CD8-positive, alpha-beta memory T cell (primary cell): ENCODE data around the gene RPS6KA3. TPM values are rescaled to one million over a fixed set of nuclear protein-coding genes. Genes with fewer than 3 reads are reported as not detected.

ENCODE experiments used
- CTCF ChIA-PET: fragments of 350-600 bp; sonication (Branson Sonifier 250); formaldehyde crosslinking; loops from one replicate; lab custom pipeline; 2021; ENCODE audit warnings: antibody characterized with exemption; lab: Charles Lee
- POLR2A ChIA-PET: fragments of 350-600 bp; sonication (Branson Sonifier 250); formaldehyde crosslinking; loops from one replicate; lab custom pipeline; 2021; ENCODE audit warnings: antibody characterized with exemption; lab: Charles Lee
- DNase-seq, 5 donors: peaks; one replicate each; pipeline versions ENCODE4 v3.0.0 to v3.0.0-alpha.2; 2020 to 2022; ENCODE audit warnings: mixed read lengths in 1 of 5
- H3K27ac ChIP-seq: one replicate; pipeline ENCODE4 v1.7.0; 2013; ENCODE audit warnings: low read depth, mild to moderate bottlenecking, low read length, moderate library complexity
- H3K27me3 ChIP-seq: 2 replicates; pipeline ENCODE4 v1.7.0; 2013; ENCODE audit warnings: low read length, mild to moderate bottlenecking; ENCODE audit not compliant: insufficient read depth, poor library complexity, severe bottlenecking
- H3K36me3 ChIP-seq: 2 replicates; pipeline ENCODE4 v1.7.0; 2013; ENCODE audit warnings: mild to moderate bottlenecking, low read length, moderate library complexity; ENCODE audit not compliant: insufficient read depth
- H3K4me1 ChIP-seq: 2 replicates; pipeline ENCODE4 v1.7.0; 2013; ENCODE audit warnings: mild to moderate bottlenecking, low read length, moderate library complexity; ENCODE audit not compliant: insufficient read depth
- H3K4me3 ChIP-seq: 2 replicates; pipeline ENCODE4 v1.7.0; 2013; ENCODE audit warnings: mild to moderate bottlenecking, low read length
- H3K9me3 ChIP-seq: 2 replicates; pipeline ENCODE4 v1.7.0; 2013; ENCODE audit warnings: mild to moderate bottlenecking, low read length
- H3K27ac Mint-ChIP-seq, 8 donors: one replicate each; pipeline ENCODE4 v1.8.0; 2020 to 2021; ENCODE audit warnings: mixed read lengths in 8 of 8, mild to moderate bottlenecking in 6 of 8, inconsistent platforms in 3 of 8, moderate library complexity in 3 of 8
- H3K27me3 Mint-ChIP-seq, 2 donors: one replicate each; pipeline ENCODE4 v1.8.0; 2020 to 2021; ENCODE audit warnings: mixed read lengths in 2 of 2, mild to moderate bottlenecking in 1 of 2, moderate library complexity in 1 of 2
- H3K36me3 Mint-ChIP-seq, 3 donors: one replicate each; pipeline ENCODE4 v1.8.0; 2020 to 2021; ENCODE audit warnings: mixed read lengths in 3 of 3, inconsistent platforms in 1 of 3, mild to moderate bottlenecking in 1 of 3
- H3K4me1 Mint-ChIP-seq, 3 donors: one replicate each; pipeline ENCODE4 v1.8.0; 2020 to 2021; ENCODE audit warnings: mixed read lengths in 3 of 3, inconsistent platforms in 1 of 3, mild to moderate bottlenecking in 1 of 3
- H3K4me3 Mint-ChIP-seq, 7 donors: one replicate each; pipeline ENCODE4 v1.8.0; 2020 to 2021; ENCODE audit warnings: mixed read lengths in 7 of 7, mild to moderate bottlenecking in 6 of 7, moderate library complexity in 4 of 7, inconsistent platforms in 2 of 7
- H3K9me3 Mint-ChIP-seq, 5 donors: one replicate each; pipeline ENCODE4 v1.8.0; 2020 to 2022; ENCODE audit warnings: mixed read lengths in 5 of 5, mild to moderate bottlenecking in 3 of 5, moderate library complexity in 2 of 5, inconsistent platforms in 1 of 5
- polyA plus RNA-seq: library from polyadenylated mRNA; unstranded; fragments of 300-500 nt; fragmentation: Illumina TruSeq; gene quantifications from one replicate; pipeline ENCODE4 v1.2.3, GENCODE V29; 2021
- total RNA-seq, 2 experiments: library from RNA; stranded (reverse); gene quantifications; one replicate each; pipeline ENCODE4 v1.2.3, GENCODE V29; 2021

RPS6KA3 gene
- total and polyA plus RNA-seq, 3 experiments from 2014 or later: 59.7 to 72.7 (median 70.1) TPM

GRCh38 chrX:20271186-20271585, 4.5 kb upstream of the RPS6KA3 start:
- Histone ChIP-seq H3K27ac (no peak overlapping the region), H3K36me3 (no peaks in the 10 kb centered on the region), H3K4me1 (no peaks in the 10 kb centered on the region), H3K4me3 (no peak overlapping the region), H3K27me3 (no peaks in the 10 kb centered on the region), H3K9me3 (no peaks in the 10 kb centered on the region)
- Mint-ChIP-seq H3K36me3 (peaks cover 0 to 3% (median 0%) of the 10 kb centered on the region in 3 donors), H3K27me3 (peaks cover 0 to 4% of the 10 kb centered on the region in 2 donors), H3K4me1 (peaks cover 0 to 4% (median 2%) of the 10 kb centered on the region in 3 donors), H3K27ac (no peak overlapping the region), H3K4me3 (peak overlapping the region in 1 of 7 donors; percentile 38), H3K9me3 (no peaks in the 10 kb centered on the region)
- CTCF ChIA-PET: no interaction called here
- POLR2A ChIA-PET: interaction anchor here (0.6 kb wide), 1 partner anchor 168 kb away, joined by 5 read pairs; no protein-coding TSS in a partner anchor
- DNase-seq: no peak

- H3K27me3 ChIP-seq: no peaks in the 10 kb centered on the region
- H3K9me3 ChIP-seq: no peaks in the 10 kb centered on the region
- H3K27ac ChIP-seq: no peak overlapping the region
- H3K27ac Mint-ChIP-seq: no peak overlapping the region
- ChIA-PET POLR2A (interaction anchor here (0.6 kb wide), 1 partner anchor 168 kb away, joined by 5 read pairs; no protein-coding TSS in a partner anchor), CTCF (no interaction called here)
- peaks cover 0 to 4% (median 2%) of the 10 kb centered on the region in 3 donors for H3K4me1 Mint-ChIP-seq
- H3K4me3 Mint-ChIP-seq: no peak overlapping the region
- no peaks in the 10 kb centered on the region for H3K9me3 Mint-ChIP-seq
- H3K36me3 ChIP-seq: no peaks in the 10 kb centered on the region
- H3K36me3 Mint-ChIP-seq: peaks cover 0 to 6% (median 0%) of the 10 kb centered on the region in 3 donors
- H3K27me3 Mint-ChIP-seq: peaks cover 0 to 4% of the 10 kb centered on the region in 2 donors
- no peak overlapping the region for H3K4me3 ChIP-seq
- H3K4me1 ChIP-seq: no peaks in the 10 kb centered on the region
- no peak for DNase-seq
Measured at GRCh38 chrX:20270562-20270890, 3.8 kb upstream of the RPS6KA3 start.

GRCh38 chrX:20269848-20270561, 3.3 kb upstream of the RPS6KA3 start:
- POLR2A ChIA-PET: no interaction called here
- Histone ChIP-seq H3K4me1 (no peaks in the 10 kb centered on the region), H3K4me3 (no peak overlapping the region), H3K36me3 (no peaks in the 10 kb centered on the region), H3K27me3 (no peaks in the 10 kb centered on the region), H3K27ac (no peak overlapping the region), H3K9me3 (no peaks in the 10 kb centered on the region)
- H3K4me3 Mint-ChIP-seq: no peak overlapping the region
- CTCF ChIA-PET: no interaction called here
- peaks cover 0 to 4% of the 10 kb centered on the region in 2 donors for H3K27me3 Mint-ChIP-seq
- H3K4me1 Mint-ChIP-seq: peaks cover 2 to 4% (median 2%) of the 10 kb centered on the region in 3 donors
- H3K27ac Mint-ChIP-seq: no peak overlapping the region
- H3K9me3 Mint-ChIP-seq: no peaks in the 10 kb centered on the region
- H3K36me3 Mint-ChIP-seq: peaks cover 0 to 11% (median under 1%) of the 10 kb centered on the region in 3 donors
- DNase-seq: no peak

GRCh38 chrX:20267931-20268701, 1.4 kb upstream of the RPS6KA3 start:
- ChIA-PET CTCF (no interaction called here), POLR2A (no interaction called here)
- Histone ChIP-seq H3K36me3 (no peaks in the 10 kb centered on the region), H3K9me3 (no peaks in the 10 kb centered on the region), H3K27ac (no peak overlapping the region), H3K4me3 (no peak overlapping the region), H3K4me1 (peaks cover 8% of the 10 kb centered on the region), H3K27me3 (no peaks in the 10 kb centered on the region)
- DNase-seq: peak in 1 of 5 donors; percentile 46
- Mint-ChIP-seq H3K27ac (peak overlapping the region in 5 of 8 donors; percentile 19 to 96 (median 92)), H3K9me3 (no peaks in the 10 kb centered on the region), H3K4me3 (peak overlapping the region; percentile 84 to 98 (median 89)), H3K27me3 (peaks cover 0 to 4% of the 10 kb centered on the region in 2 donors), H3K36me3 (peaks cover 0 to 13% (median 2%) of the 10 kb centered on the region in 3 donors), H3K4me1 (peaks cover 13 to 19% (median 16%) of the 10 kb centered on the region in 3 donors)

- Mint-ChIP-seq H3K4me1 (peaks cover 14 to 24% (median 18%) of the 10 kb centered on the region in 3 donors), H3K36me3 (peaks cover 0 to 13% (median 2%) of the 10 kb centered on the region in 3 donors), H3K9me3 (no peaks in the 10 kb centered on the region), H3K27me3 (peaks cover 0 to 4% of the 10 kb centered on the region in 2 donors), H3K27ac (peak overlapping the region; percentile 87 to 96 (median 92)), H3K4me3 (peak overlapping the region; percentile 84 to 98 (median 89))
- Histone ChIP-seq H3K36me3 (no peaks in the 10 kb centered on the region), H3K27me3 (no peaks in the 10 kb centered on the region), H3K9me3 (no peaks in the 10 kb centered on the region), H3K27ac (peak overlapping the region; percentile 54), H3K4me3 (peak overlapping the region; percentile 53), H3K4me1 (peaks cover 8% of the 10 kb centered on the region)
- POLR2A ChIA-PET: interaction anchor here (0.6 to 1.2 kb wide), 5 partner anchors 92 to 171 kb away, joined by 3 to 9 read pairs (median 5); no protein-coding TSS in a partner anchor
- DNase-seq: no peak
- CTCF ChIA-PET: no interaction called here
Measured at GRCh38 chrX:20267607-20267930, 860 bp upstream of the RPS6KA3 start.

- Histone ChIP-seq H3K36me3 (no peaks in the 10 kb centered on the region), H3K27me3 (no peaks in the 10 kb centered on the region), H3K4me1 (peaks cover 23% of the 10 kb centered on the region), H3K27ac (peak overlapping the region; percentile 84), H3K9me3 (no peaks in the 10 kb centered on the region), H3K4me3 (peak overlapping the region; percentile 81)
- Mint-ChIP-seq H3K4me1 (peaks cover 23 to 39% (median 30%) of the 10 kb centered on the region in 3 donors), H3K27me3 (peaks cover 0 to 4% of the 10 kb centered on the region in 2 donors), H3K9me3 (no peaks in the 10 kb centered on the region), H3K36me3 (peaks cover 0 to 18% (median 2%) of the 10 kb centered on the region in 3 donors), H3K4me3 (peak overlapping the region; percentile 94 to 99 (median 97)), H3K27ac (peak overlapping the region; percentile 93 to 99 (median 96))
- peak; percentile 4 to 60 (median 16) for DNase-seq
- ChIA-PET CTCF (interaction anchor here (2.1 kb wide), 1 partner anchor 13 kb away, joined by 8 read pairs; no protein-coding TSS in a partner anchor), POLR2A (interaction anchor here (0.7 to 1.5 kb wide), 3 partner anchors 137 to 173 kb away, joined by 3 to 5 read pairs (median 4); no protein-coding TSS in a partner anchor)
Measured at GRCh38 chrX:20265726-20266681, 705 bp downstream of the RPS6KA3 start.

GRCh38 chrX:20265221-20265725, 1.4 kb downstream of the RPS6KA3 start:
- POLR2A ChIA-PET: interaction anchor here (1.5 kb wide), 1 partner anchor 148 kb away, joined by 4 read pairs; no protein-coding TSS in a partner anchor
- no peaks in the 10 kb centered on the region for H3K9me3 Mint-ChIP-seq
- peaks cover 27 to 46% (median 38%) of the 10 kb centered on the region in 3 donors for H3K4me1 Mint-ChIP-seq
- Histone ChIP-seq H3K9me3 (no peaks in the 10 kb centered on the region), H3K27me3 (no peaks in the 10 kb centered on the region), H3K4me1 (peaks cover 27% of the 10 kb centered on the region), H3K4me3 (peak overlapping the region; percentile 81), H3K36me3 (no peaks in the 10 kb centered on the region), H3K27ac (peak overlapping the region; percentile 84)
- H3K36me3 Mint-ChIP-seq: peaks cover 0 to 20% (median 2%) of the 10 kb centered on the region in 3 donors
- peak overlapping the region; percentile 94 to 99 (median 97) for H3K4me3 Mint-ChIP-seq
- CTCF ChIA-PET: interaction anchor here (2.1 kb wide), 1 partner anchor 12 kb away, joined by 8 read pairs; no protein-coding TSS in a partner anchor
- peak; percentile 41 to 75 (median 49) for DNase-seq
- peak overlapping the region; percentile 93 to 99 (median 96) for H3K27ac Mint-ChIP-seq
- peaks cover 0 to 4% of the 10 kb centered on the region in 2 donors for H3K27me3 Mint-ChIP-seq
